IMR-90 (cell line): ENCODE data around the gene TRAPPC8. TPM values are rescaled to one million over a fixed set of nuclear protein-coding genes. Genes with fewer than 3 reads are reported as not detected.

Source experiments
- ATAC-seq: fragments of 200-7000 bp; cut with Tn5 transposase; 2 replicates; pipeline ENCODE4 v1.9.1; 2020; ENCODE audit warnings: low read depth, mild to moderate bottlenecking, moderate library complexity
- BruUV-seq: library from RNA; stranded (reverse); fragments of 400-500 nt; replicated peaks from 2 replicates; lab custom pipeline; 2021; lab: Mats Ljungman, UMichigan
- CTCF ChIA-PET: fragments of 300-600 bp; formaldehyde crosslinking; extraction: SDS; loops from one replicate; lab custom pipeline; 2021; ENCODE audit warnings: antibody characterized with exemption; lab: Yijun Ruan, JAX
- POLR2A ChIA-PET: fragments of 300-600 bp; sonication (Branson Sonifier 250); formaldehyde crosslinking; loops from one replicate; lab custom pipeline; 2022; ENCODE audit warnings: antibody characterized with exemption; ENCODE audit not compliant: unreplicated experiment; lab: Charles Lee
- DNase-seq: peaks from one replicate; pipeline ENCODE4 v3.0.0; 2013
- H2AFZ ChIP-seq: replicated peaks from 2 replicates; pipeline ENCODE3; 2013; ENCODE audit warnings: low read length, mild to moderate bottlenecking; ENCODE audit not compliant: poor library complexity
- H2AK5ac ChIP-seq: 2 replicates; pipeline ENCODE4 v1.6.1; 2013; ENCODE audit warnings: low read depth, low read length, inconsistent platforms
- H2AK9ac ChIP-seq: replicated peaks from 2 replicates; pipeline ENCODE3; 2013; ENCODE audit warnings: mild to moderate bottlenecking, low read depth, low read length, moderate library complexity; ENCODE audit not compliant: poor library complexity
- H2BK120ac ChIP-seq: 2 replicates; pipeline ENCODE4 v1.6.1; 2013; ENCODE audit warnings: low read depth, low read length, inconsistent platforms
- H2BK15ac ChIP-seq: 3 replicates; pipeline ENCODE4 v1.6.1; 2013; ENCODE audit warnings: low read depth, low read length, inconsistent platforms
- H2BK20ac ChIP-seq: 2 replicates; pipeline ENCODE4 v1.6.1; 2013; ENCODE audit warnings: low read depth, mild to moderate bottlenecking, inconsistent platforms, low read length, moderate library complexity
- H2BK5ac ChIP-seq: 2 replicates; pipeline ENCODE4 v1.6.1; 2013; ENCODE audit warnings: mild to moderate bottlenecking, low read depth, low read length, inconsistent platforms; ENCODE audit not compliant: poor library complexity, severe bottlenecking
- H3K14ac ChIP-seq: replicated peaks from 2 replicates; pipeline ENCODE4 v1.6.1; 2013; ENCODE audit warnings: low read depth, low read length, inconsistent platforms
- H3K18ac ChIP-seq: 2 replicates; pipeline ENCODE4 v1.6.1; 2013; ENCODE audit warnings: low read depth, low read length, control low read depth
- H3K23ac ChIP-seq: 2 replicates; pipeline ENCODE4 v1.6.1; 2013; ENCODE audit warnings: low read depth, low read length, inconsistent platforms
- H3K27ac ChIP-seq: 2 replicates; pipeline ENCODE4 v1.5.1; 2013; ENCODE audit warnings: mild to moderate bottlenecking, control low read depth, low read length; ENCODE audit not compliant: insufficient read depth
- H3K27me3 ChIP-seq: 2 replicates; pipeline ENCODE4 v1.6.1; 2013; ENCODE audit warnings: low read length; ENCODE audit not compliant: control insufficient read depth, insufficient read depth
- H3K36me3 ChIP-seq: 2 replicates; pipeline ENCODE4 v1.6.1; 2013; ENCODE audit warnings: low read length, mixed read lengths; ENCODE audit not compliant: control insufficient read depth, insufficient read depth
- H3K4ac ChIP-seq: 2 replicates; pipeline ENCODE4 v1.6.1; 2013; ENCODE audit warnings: low read depth, low read length, inconsistent platforms
- H3K4me1 ChIP-seq: 2 replicates; pipeline ENCODE4 v1.6.1; 2013; ENCODE audit warnings: low read length, mixed read lengths; ENCODE audit not compliant: control insufficient read depth, insufficient read depth
- H3K4me2 ChIP-seq: 2 replicates; pipeline ENCODE4 v1.6.1; 2013; ENCODE audit warnings: low read depth, mild to moderate bottlenecking, control low read depth, low read length, moderate library complexity
- H3K4me3 ChIP-seq: 2 replicates; pipeline ENCODE4 v1.5.1; 2013; ENCODE audit warnings: low read depth, mild to moderate bottlenecking, control low read depth, low read length, moderate library complexity; ENCODE audit not compliant: insufficient read depth
- H3K56ac ChIP-seq: 2 replicates; pipeline ENCODE4 v1.6.1; 2013; ENCODE audit warnings: low read length, inconsistent platforms; ENCODE audit not compliant: insufficient read depth; ENCODE audit errors: extremely low read depth
- H3K79me1 ChIP-seq, 2 experiments: 2 replicates each; pipeline ENCODE4 v1.6.1; 2013; ENCODE audit warnings: low read length in 2 of 2, inconsistent platforms in 1 of 2, low read depth in 1 of 2
- H3K9ac ChIP-seq: 2 replicates; pipeline ENCODE4 v1.6.1; 2013; ENCODE audit warnings: low read depth, low read length, control low read depth
- H3K9me1 ChIP-seq: 2 replicates; pipeline ENCODE4 v1.6.1; 2013; ENCODE audit warnings: low read length, inconsistent platforms; ENCODE audit not compliant: insufficient read depth
- H3K9me3 ChIP-seq: 2 replicates; pipeline ENCODE4 v1.6.1; 2013; ENCODE audit warnings: low read length; ENCODE audit not compliant: control insufficient read depth, insufficient read depth
- H4K20me1 ChIP-seq: 2 replicates; pipeline ENCODE4 v1.6.1; 2013; ENCODE audit warnings: low read length, inconsistent platforms; ENCODE audit not compliant: insufficient read depth
- H4K5ac ChIP-seq: 2 replicates; pipeline ENCODE4 v1.6.1; 2013; ENCODE audit warnings: mild to moderate bottlenecking, low read depth, low read length, control low read depth
- H4K8ac ChIP-seq, 2 experiments: 2 replicates each; pipeline ENCODE4 v1.6.1; 2013; ENCODE audit warnings: low read depth in 2 of 2, low read length in 2 of 2, control low read depth in 1 of 2, inconsistent platforms in 1 of 2
- H4K91ac ChIP-seq: 2 replicates; pipeline ENCODE4 v1.6.1; 2013; ENCODE audit warnings: low read depth, low read length, inconsistent platforms; ENCODE audit not compliant: insufficient read depth
- BHLHE40 ChIP-seq: fragments of 150-350 bp; IDR thresholded peaks from 2 replicates; pipeline ENCODE4 v1.6.1; 2016; ENCODE audit warnings: mild to moderate bottlenecking, low read depth, low read length
- CEBPB ChIP-seq: IDR thresholded peaks from 2 replicates; pipeline ENCODE4 v1.6.1; 2012; ENCODE audit warnings: low read depth, low read length, improper control_type of control experiment
- CHD1 ChIP-seq: IDR thresholded peaks from 2 replicates; pipeline ENCODE4 v1.6.1; 2012; ENCODE audit warnings: low read depth, low read length, improper control_type of control experiment
- FOS ChIP-seq: fragments of 150-350 bp; IDR thresholded peaks from 2 replicates; pipeline ENCODE4 v1.6.1; 2016; ENCODE audit warnings: low read depth, low read length
- MAFK ChIP-seq: IDR thresholded peaks from 2 replicates; pipeline ENCODE4 v1.6.1; 2012; ENCODE audit warnings: low read depth, low read length, improper control_type of control experiment
- MAZ ChIP-seq: IDR thresholded peaks from 2 replicates; pipeline ENCODE4 v1.6.1; 2012; ENCODE audit warnings: low read depth, mild to moderate bottlenecking, low read length, improper control_type of control experiment, moderate library complexity, borderline replicate concordance
- MXI1 ChIP-seq: IDR thresholded peaks from 2 replicates; pipeline ENCODE4 v1.6.1; 2012; ENCODE audit warnings: low read depth, mild to moderate bottlenecking, low read length, moderate library complexity, borderline replicate concordance
- NFE2L2 ChIP-seq: fragments of 150-350 bp; IDR thresholded peaks from 2 replicates; pipeline ENCODE4 v1.6.1; 2016; ENCODE audit warnings: low read depth, mild to moderate bottlenecking, low read length
- POLR2A ChIP-seq: IDR thresholded peaks from 2 replicates; pipeline ENCODE4 v1.6.1; 2012; ENCODE audit warnings: mild to moderate bottlenecking, low read depth, low read length
- RAD21 ChIP-seq: IDR thresholded peaks from 2 replicates; pipeline ENCODE4 v1.6.1; 2012; ENCODE audit warnings: low read length, improper control_type of control experiment
- RCOR1 ChIP-seq: IDR thresholded peaks from 2 replicates; pipeline ENCODE4 v1.6.1; 2012; ENCODE audit warnings: mild to moderate bottlenecking, low read length, improper control_type of control experiment; ENCODE audit not compliant: insufficient replicate concordance
- RFX5 ChIP-seq: IDR thresholded peaks from 2 replicates; pipeline ENCODE4 v1.8.0; 2012; ENCODE audit warnings: low read depth, mild to moderate bottlenecking, low read length, moderate library complexity
- SMC3 ChIP-seq: fragments of 150-350 bp; IDR thresholded peaks from 2 replicates; pipeline ENCODE4 v1.6.1; 2016; ENCODE audit warnings: low read depth, mild to moderate bottlenecking, antibody characterized with exemption, low read length, moderate library complexity
- WGBS, 2 experiments: methylation state at CpG; one replicate each; pipeline versions ENCODE4 v1.1.5 to v1.1.7; 2013; ENCODE audit warnings: missing lambda C conversion rate in 2 of 2; ENCODE audit not compliant: insufficient read length in 1 of 2; ENCODE audit errors: extremely low coverage in 2 of 2; 5-methylcytosine and 5-hydroxymethylcytosine counted together
- dilution Hi-C: fragments of 300-500 bp; cut with HindIII; formaldehyde crosslinking; loops from one replicate; pipeline ENCODE4 v1.14.3; 2018; ENCODE audit warnings: low sequenced_read_pairs; ENCODE audit not compliant: unreplicated experiment
- in situ Hi-C: fragments of 300-500 bp; cut with MboI; formaldehyde crosslinking; loops from 3 replicates; pipeline ENCODE4 v1.14.3; 2019; ENCODE audit warnings: low sequenced_read_pairs, inconsistent platforms, mixed read lengths
- intact Hi-C: fragments of 100-400 bp; cut with micrococcal nuclease; formaldehyde crosslinking; loops from 2 replicates; pipeline ENCODE4 v1.10.0; 2022
- polyA plus RNA-seq, 3 experiments: library from polyadenylated mRNA; depleted of rRNA; stranded (reverse); fragments of >200 nt; gene quantifications; 2 replicates each; pipeline ENCODE4 v1.2.3, GENCODE V29; 2012; ENCODE audit warnings: low replicate concordance in 1 of 3
- total RNA-seq: library from RNA; depleted of rRNA; stranded (reverse); fragments of >200 nt; gene quantifications from 2 replicates; pipeline ENCODE4 v1.2.3, GENCODE V29; 2012
- TF ChIP-seq, protein P1 (sequence below): fragments of 150-350 bp; IDR thresholded peaks from 2 replicates; pipeline ENCODE4 v1.6.1; 2017; ENCODE audit warnings: mild to moderate bottlenecking, antibody characterized with exemption, low read length, low read depth
- TF ChIP-seq, protein P2 (sequence below): conservative IDR thresholded peaks from 2 replicates; pipeline ENCODE4 v1.5.1; 2012; ENCODE audit warnings: mild to moderate bottlenecking, low read depth, low read length, improper control_type of control experiment
- TF ChIP-seq, protein P3 (sequence below): fragments of 150-350 bp; IDR thresholded peaks from 2 replicates; pipeline ENCODE4 v1.6.1; 2016; ENCODE audit warnings: low read depth, mild to moderate bottlenecking, low read length, moderate library complexity, borderline replicate concordance

Gene TRAPPC8
- total and polyA plus RNA-seq, 2 of the 4 experiments (the other 2 are of a cell fraction): 21.8 to 54.3 TPM

DNA sequence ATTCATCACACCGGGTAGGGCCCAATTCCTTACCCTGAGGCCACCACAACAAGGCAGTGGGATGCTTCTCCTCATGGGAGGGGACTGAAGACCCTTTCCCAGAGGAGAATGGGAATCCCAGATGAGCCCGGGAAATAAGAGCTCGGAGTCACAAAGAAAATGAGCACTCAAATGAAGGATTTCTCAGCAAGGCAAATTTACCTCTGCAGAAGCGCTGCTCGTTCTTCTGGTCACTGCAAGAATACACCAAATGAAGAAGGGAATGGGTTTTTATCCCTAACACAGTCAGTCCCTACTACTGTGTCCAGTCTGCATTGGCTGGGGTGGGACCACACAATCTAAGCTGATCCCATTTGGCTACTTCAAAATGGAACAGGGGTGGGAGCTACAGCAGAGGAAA is 35.7 kb upstream of the TRAPPC8 start:
- H3K79me1 ChIP-seq: no peaks in the 10 kb centered on the region
- H4K5ac ChIP-seq: no peak overlapping the region
- no peak overlapping the region for H3K4me3 ChIP-seq
- H3K4me2 ChIP-seq: no peak overlapping the region
- intact Hi-C loops (loop anchor here (5.0 kb wide), 1 partner anchor 156 kb away; no protein-coding TSS in a partner anchor), in situ Hi-C loops (loop anchor here (10.0 kb wide), 1 partner anchor 244 kb away; no protein-coding TSS in a partner anchor), dilution Hi-C loops (no loop called here)
- no peak overlapping the region for H2BK15ac ChIP-seq
- no peak overlapping the region for H2AFZ ChIP-seq
- no peak overlapping the region for H4K8ac ChIP-seq
- CTCF ChIA-PET: no interaction called here
- no peak overlapping the region for H2BK20ac ChIP-seq
- no peak overlapping the region for H2BK5ac ChIP-seq
- H3K14ac ChIP-seq: no peak overlapping the region
- H3K4ac ChIP-seq: no peak overlapping the region
- H3K36me3 ChIP-seq: no peaks in the 10 kb centered on the region
- H3K27me3 ChIP-seq: no peaks in the 10 kb centered on the region
- POLR2A ChIA-PET: no interaction called here
- no peak overlapping the region for H4K91ac ChIP-seq
- H3K23ac ChIP-seq: no peak overlapping the region
- H3K9me1 ChIP-seq: no peaks in the 10 kb centered on the region
- no CpG with 5 or more reads among the region's 5 CpGs for WGBS, 2 experiments
- DNase-seq: no peak
- no peak overlapping the region for H3K27ac ChIP-seq
- H3K9ac ChIP-seq: no peak overlapping the region
- H3K4me1 ChIP-seq: no peaks in the 10 kb centered on the region
- no peak overlapping the region for H3K18ac ChIP-seq
- no peak for ATAC-seq
- no TSS peak for BruUV-seq
- no peak for TF ChIP-seq NFE2L2
- TF ChIP-seq CEBPB: no peak
- TF ChIP-seq BHLHE40: no peak
- TF ChIP-seq RFX5: no peak
- TF ChIP-seq MXI1: no peak
- TF ChIP-seq, protein P1, sequence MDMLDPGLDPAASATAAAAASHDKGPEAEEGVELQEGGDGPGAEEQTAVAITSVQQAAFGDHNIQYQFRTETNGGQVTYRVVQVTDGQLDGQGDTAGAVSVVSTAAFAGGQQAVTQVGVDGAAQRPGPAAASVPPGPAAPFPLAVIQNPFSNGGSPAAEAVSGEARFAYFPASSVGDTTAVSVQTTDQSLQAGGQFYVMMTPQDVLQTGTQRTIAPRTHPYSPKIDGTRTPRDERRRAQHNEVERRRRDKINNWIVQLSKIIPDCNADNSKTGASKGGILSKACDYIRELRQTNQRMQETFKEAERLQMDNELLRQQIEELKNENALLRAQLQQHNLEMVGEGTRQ: no peak
- TF ChIP-seq, protein P2, sequence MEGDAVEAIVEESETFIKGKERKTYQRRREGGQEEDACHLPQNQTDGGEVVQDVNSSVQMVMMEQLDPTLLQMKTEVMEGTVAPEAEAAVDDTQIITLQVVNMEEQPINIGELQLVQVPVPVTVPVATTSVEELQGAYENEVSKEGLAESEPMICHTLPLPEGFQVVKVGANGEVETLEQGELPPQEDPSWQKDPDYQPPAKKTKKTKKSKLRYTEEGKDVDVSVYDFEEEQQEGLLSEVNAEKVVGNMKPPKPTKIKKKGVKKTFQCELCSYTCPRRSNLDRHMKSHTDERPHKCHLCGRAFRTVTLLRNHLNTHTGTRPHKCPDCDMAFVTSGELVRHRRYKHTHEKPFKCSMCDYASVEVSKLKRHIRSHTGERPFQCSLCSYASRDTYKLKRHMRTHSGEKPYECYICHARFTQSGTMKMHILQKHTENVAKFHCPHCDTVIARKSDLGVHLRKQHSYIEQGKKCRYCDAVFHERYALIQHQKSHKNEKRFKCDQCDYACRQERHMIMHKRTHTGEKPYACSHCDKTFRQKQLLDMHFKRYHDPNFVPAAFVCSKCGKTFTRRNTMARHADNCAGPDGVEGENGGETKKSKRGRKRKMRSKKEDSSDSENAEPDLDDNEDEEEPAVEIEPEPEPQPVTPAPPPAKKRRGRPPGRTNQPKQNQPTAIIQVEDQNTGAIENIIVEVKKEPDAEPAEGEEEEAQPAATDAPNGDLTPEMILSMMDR: no peak
- TF ChIP-seq FOS: no peak
- TF ChIP-seq POLR2A: no peak
- TF ChIP-seq RAD21: no peak
- TF ChIP-seq MAFK: no peak
- TF ChIP-seq CHD1: no peak
- TF ChIP-seq, protein P3, sequence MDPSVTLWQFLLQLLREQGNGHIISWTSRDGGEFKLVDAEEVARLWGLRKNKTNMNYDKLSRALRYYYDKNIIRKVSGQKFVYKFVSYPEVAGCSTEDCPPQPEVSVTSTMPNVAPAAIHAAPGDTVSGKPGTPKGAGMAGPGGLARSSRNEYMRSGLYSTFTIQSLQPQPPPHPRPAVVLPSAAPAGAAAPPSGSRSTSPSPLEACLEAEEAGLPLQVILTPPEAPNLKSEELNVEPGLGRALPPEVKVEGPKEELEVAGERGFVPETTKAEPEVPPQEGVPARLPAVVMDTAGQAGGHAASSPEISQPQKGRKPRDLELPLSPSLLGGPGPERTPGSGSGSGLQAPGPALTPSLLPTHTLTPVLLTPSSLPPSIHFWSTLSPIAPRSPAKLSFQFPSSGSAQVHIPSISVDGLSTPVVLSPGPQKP: no peak
- no peak for TF ChIP-seq SMC3
- TF ChIP-seq RCOR1: no peak
- TF ChIP-seq MAZ: no peak
- peaks cover 8% of the 10 kb centered on the region for H3K9me3 ChIP-seq
- H2BK120ac ChIP-seq: no peak overlapping the region
- H4K20me1 ChIP-seq: no peaks in the 10 kb centered on the region
- no peak overlapping the region for H3K56ac ChIP-seq
- no peak overlapping the region for H2AK5ac ChIP-seq
- no peak overlapping the region for H2AK9ac ChIP-seq
